SK-N-SH (cell line): ENCODE results near the gene KDM4C. TPM values are rescaled to one million over a fixed set of nuclear protein-coding genes. Genes with fewer than 3 reads are reported as not detected.
A peak's percentile ranks its signal among the peaks of the same experiment; 100 is the strongest.

Experiments
- CTCF ChIA-PET: fragments of 300-600, 350-600 bp; formaldehyde crosslinking; extraction: SDS; loops from one replicate; lab custom pipeline; 2021; lab: Yijun Ruan, JAX
- POLR2A ChIA-PET: fragments of 350-600 bp; sonication (Branson Sonifier 250); formaldehyde crosslinking; extraction: SDS; loops from one replicate; lab custom pipeline; 2020; ENCODE audit warnings: antibody characterized with exemption, inconsistent platforms; lab: Yijun Ruan, JAX
- DNase-seq: peaks from one replicate; pipeline ENCODE4 v3.0.0; 2012
- H2AFZ ChIP-seq: fragments of 200-600 bp; sonication (generic); 2 replicates; pipeline ENCODE4 v1.8.1; 2016; ENCODE audit warnings: antibody characterized with exemption, mild to moderate bottlenecking, low read depth
- H3F3A ChIP-seq: fragments of 200-600 bp; sonication (generic); replicated peaks from 2 replicates; pipeline ENCODE3; 2016; ENCODE audit warnings: antibody characterized with exemption, mild to moderate bottlenecking; ENCODE audit not compliant: insufficient read depth
- H3K27ac ChIP-seq, 2 experiments: fragments of 200-500 bp in 1 of 2; fragments of 200-600 bp in 1 of 2; sonication (Bioruptor generic) in 1 of 2; sonication (generic), shearing (Covaris generic) in 1 of 2; 2 replicates each; pipeline versions ENCODE4 v1.5.1 to v1.6.1; 2014 to 2016; ENCODE audit warnings: low read depth in 2 of 2, inconsistent platforms in 1 of 2, low read length in 1 of 2, mild to moderate bottlenecking in 1 of 2, mixed read lengths in 1 of 2
- H3K27me3 ChIP-seq: fragments of 200-600 bp; sonication (generic), shearing (Covaris generic); 2 replicates; pipeline ENCODE4 v1.6.1; 2016; ENCODE audit warnings: mixed run types; ENCODE audit not compliant: insufficient read depth
- H3K36me3 ChIP-seq, 2 experiments: fragments of 200-500 bp in 1 of 2; fragments of 200-600 bp in 1 of 2; sonication (Bioruptor generic) in 1 of 2; sonication (generic) in 1 of 2; replicated peaks in 1 of 2; 2 replicates each; pipeline versions ENCODE3 to v1.5.1; 2014 to 2016; ENCODE audit warnings: low read length in 1 of 2, mild to moderate bottlenecking in 1 of 2; ENCODE audit not compliant: insufficient read depth in 2 of 2, control insufficient read depth in 1 of 2
- H3K4me1 ChIP-seq, 2 experiments: fragments of 200-500 bp in 1 of 2; fragments of 200-600 bp in 1 of 2; sonication (Bioruptor generic) in 1 of 2; sonication (generic), shearing (Covaris generic) in 1 of 2; 2 replicates each; pipeline versions ENCODE4 v1.5.1 to v1.6.1; 2014 to 2016; ENCODE audit warnings: low read depth in 1 of 2, low read length in 1 of 2, mixed run types in 1 of 2; ENCODE audit not compliant: insufficient read depth in 2 of 2, control insufficient read depth in 1 of 2
- H3K4me2 ChIP-seq: fragments of 200-600 bp; sonication (generic), shearing (Covaris generic); 2 replicates; pipeline ENCODE4 v1.6.1; 2017; ENCODE audit warnings: mixed run types
- H3K4me3 ChIP-seq, 2 experiments: fragments of 200-500 bp in 1 of 2; fragments of 200-600 bp in 1 of 2; sonication (Bioruptor generic) in 1 of 2; sonication (generic), shearing (Covaris generic) in 1 of 2; 2 replicates each; pipeline versions ENCODE4 v1.5.1 to v1.8.1; 2014 to 2016; ENCODE audit warnings: low read depth in 2 of 2, inconsistent platforms in 1 of 2, low read length in 1 of 2, mild to moderate bottlenecking in 1 of 2, mixed read lengths in 1 of 2, moderate library complexity in 1 of 2
- H3K79me2 ChIP-seq: fragments of 200-600 bp; sonication (generic); 2 replicates; pipeline ENCODE4 v1.8.1; 2017; ENCODE audit warnings: mild to moderate bottlenecking; ENCODE audit not compliant: insufficient read depth
- H3K9ac ChIP-seq: fragments of 200-600 bp; sonication (generic); 2 replicates; pipeline ENCODE4 v1.6.1; 2017; ENCODE audit warnings: mixed run types
- H3K9me2 ChIP-seq: fragments of 200-600 bp; sonication (generic); 2 replicates; pipeline ENCODE4 v1.6.1; 2017; ENCODE audit warnings: mixed run types
- H3K9me3 ChIP-seq: fragments of 200-600 bp; sonication (generic); 2 replicates; pipeline ENCODE4 v1.6.1; 2017; ENCODE audit warnings: mixed run types, mild to moderate bottlenecking, moderate library complexity
- H4K20me1 ChIP-seq: fragments of 200-600 bp; sonication (generic); 2 replicates; pipeline ENCODE4 v1.6.1; 2017; ENCODE audit warnings: mild to moderate bottlenecking, mixed run types; ENCODE audit not compliant: insufficient read depth
- CTCF ChIP-seq: fragments of 200-600 bp; sonication (generic); IDR thresholded peaks from 2 replicates; pipeline ENCODE4 v1.6.1; 2017; ENCODE audit warnings: antibody characterized with exemption, mild to moderate bottlenecking, moderate library complexity
- EZH2phosphoT487 ChIP-seq: fragments of 200-600 bp; sonication (generic); IDR thresholded peaks from 2 replicates; pipeline ENCODE4 v1.6.1; 2017; ENCODE audit warnings: low read depth, mixed run types, mild to moderate bottlenecking, antibody characterized with exemption, moderate library complexity, borderline replicate concordance
- FOSL2 ChIP-seq: IDR thresholded peaks from 2 replicates; pipeline ENCODE4 v1.4.0; 2012; ENCODE audit warnings: low read depth, mild to moderate bottlenecking, moderate library complexity, borderline replicate concordance
- IRF3 ChIP-seq: fragments of 150-350 bp; IDR thresholded peaks from 2 replicates; pipeline ENCODE4 v1.6.1; 2016; ENCODE audit warnings: mild to moderate bottlenecking, low read depth, low read length
- MAX ChIP-seq: IDR thresholded peaks from 2 replicates; pipeline ENCODE4 v1.4.0; 2012; ENCODE audit warnings: low read depth
- MXI1 ChIP-seq: IDR thresholded peaks from 2 replicates; pipeline ENCODE4 v1.6.1; 2012; ENCODE audit warnings: mild to moderate bottlenecking, low read depth, low read length, improper control_type of control experiment
- NRF1 ChIP-seq: IDR thresholded peaks from 2 replicates; pipeline ENCODE4 v1.6.1; 2012; ENCODE audit warnings: low read depth, mild to moderate bottlenecking, low read length
- PBX3 ChIP-seq: IDR thresholded peaks from 2 replicates; pipeline ENCODE4; 2012
- TAF1 ChIP-seq: IDR thresholded peaks from 2 replicates; pipeline ENCODE4 v1.6.1; 2012; ENCODE audit warnings: low read depth, mild to moderate bottlenecking, low read length, moderate library complexity, borderline replicate concordance
- TEAD4 ChIP-seq: IDR thresholded peaks from 2 replicates; pipeline ENCODE4 v1.4.0; 2012; ENCODE audit warnings: mild to moderate bottlenecking, borderline replicate concordance; ENCODE audit not compliant: insufficient read depth
- USF1 ChIP-seq: IDR thresholded peaks from 2 replicates; pipeline ENCODE4 v1.4.0; 2012; ENCODE audit warnings: low read depth, borderline replicate concordance
- USF2 ChIP-seq: fragments of 150-350 bp; IDR thresholded peaks from 2 replicates; pipeline ENCODE4 v1.6.1; 2017; ENCODE audit warnings: antibody characterized with exemption, low read length, low read depth, borderline replicate concordance
- WGBS: methylation state at CpG from one replicate; pipeline ENCODE4 v1.1.6; 2017; ENCODE audit warnings: low lambda C conversion rate; 5-methylcytosine and 5-hydroxymethylcytosine counted together
- polyA plus RNA-seq, 3 experiments: library from polyadenylated mRNA; depleted of rRNA; stranded (reverse); fragments of >200 nt; gene quantifications; 2 replicates each; pipeline ENCODE4 v1.2.3, GENCODE V29; 2012

KDM4C gene
- polyA plus RNA-seq, 1 of the 3 experiments (the other 2 are of a cell fraction), result 9.4 TPM

GRCh38 chr9:6715755-6716643 is 41.8 kb upstream of the KDM4C start:
- Histone ChIP-seq H3K4me2 (peak overlapping the region; percentile 48; the same call in 1 of the 2 replicates), H3K9me2 (no peaks in the 10 kb centered on the region), H3K4me3 (peak overlapping the region in 1 of 2 experiments; percentile 33; a peak in 2 of 4 replicates), H3K79me2 (no peaks in the 10 kb centered on the region), H3K4me1 (peaks cover 0 to 5% of the 10 kb centered on the region in 2 experiments; a peak in 1 of 4 replicates), H3K9ac (no peak overlapping the region), H3K36me3 (no peaks in the 10 kb centered on the region), H2AFZ (peak overlapping the region; percentile 79; the same call in 1 of the 2 replicates), H3K27ac (no peak overlapping the region), H3K9me3 (no peaks in the 10 kb centered on the region), H3K27me3 (no peaks in the 10 kb centered on the region), H4K20me1 (no peaks in the 10 kb centered on the region), H3F3A (no peaks in the 10 kb centered on the region)
- TF ChIP-seq IRF3, result no peak
- TF ChIP-seq NRF1, result no peak
- peak; percentile 50; the same call in 1 of the 2 replicates for TF ChIP-seq USF1
- POLR2A ChIA-PET, result interaction anchor here (0.6 to 1.3 kb wide), 3 partner anchors 42 to 434 kb away, joined by 3 to 9 read pairs (median 3); partner anchors contain the start of gene KDM4C
- WGBS, result 37% methylated on average over 42 of the region's 61 CpGs
- CTCF ChIA-PET, result interaction anchor here (0.8 to 1.0 kb wide), 2 partner anchors 14 to 49 kb away, joined by 3 read pairs; no protein-coding TSS in a partner anchor
- DNase-seq, result peak; percentile 82

GRCh38 chr9:6716766-6717165 is 41.0 kb upstream of the KDM4C start:
- Histone ChIP-seq H3F3A (no peaks in the 10 kb centered on the region), H3K9ac (no peak overlapping the region), H3K36me3 (no peaks in the 10 kb centered on the region), H3K4me1 (peaks cover 0 to 5% of the 10 kb centered on the region in 2 experiments; a peak in 1 of 4 replicates), H3K9me3 (no peaks in the 10 kb centered on the region), H4K20me1 (no peaks in the 10 kb centered on the region), H3K79me2 (no peaks in the 10 kb centered on the region), H3K9me2 (no peaks in the 10 kb centered on the region), H3K4me2 (no peak overlapping the region), H3K4me3 (no peak overlapping the region), H2AFZ (no peak overlapping the region), H3K27me3 (no peaks in the 10 kb centered on the region), H3K27ac (no peak overlapping the region)
- ChIA-PET CTCF (no interaction called here), POLR2A (no interaction called here)
- 80% methylated on average over 8 of the region's 9 CpGs for WGBS
- DNase-seq, result no peak
- TF ChIP-seq NRF1, result no peak
- TF ChIP-seq USF1, result no peak
- TF ChIP-seq TAF1, result no peak
- no peak for TF ChIP-seq TEAD4
- no peak for TF ChIP-seq CTCF
- no peak for TF ChIP-seq USF2
- no peak for TF ChIP-seq FOSL2
- TF ChIP-seq PBX3, result no peak
- TF ChIP-seq MXI1, result no peak
- TF ChIP-seq MAX, result no peak
- TF ChIP-seq EZH2phosphoT487, result no peak
